Endothelial cell of umbilical vein (primary cell): ENCODE results near the gene MTTP. TPM values are rescaled to one million over a fixed set of nuclear protein-coding genes. Genes with fewer than 3 reads are reported as not detected.

Experiments used
- BruUV-seq: library from RNA; stranded (reverse); fragments of 400-500 nt; replicated peaks from 2 replicates; lab custom pipeline; 2021; lab: Mats Ljungman, UMichigan
- CTCF ChIA-PET: fragments of 300-600, 350-600 bp; sonication (Branson Sonifier 250); formaldehyde crosslinking; loops from one replicate; lab custom pipeline; 2021; ENCODE audit warnings: antibody characterized with exemption, inconsistent platforms; lab: Charles Lee
- POLR2A ChIA-PET: fragments of 300-600, 350-600 bp; sonication (Branson Sonifier 250); formaldehyde crosslinking; loops from one replicate; lab custom pipeline; 2021; ENCODE audit warnings: antibody characterized with exemption, inconsistent platforms; lab: Charles Lee
- DNase-seq: peaks from one replicate; pipeline ENCODE4 v3.0.0-alpha.2; 2011; ENCODE audit warnings: low read depth, low spot score
- FAIRE-seq: peaks from 2 replicates; lab custom pipeline; 2011; peaks lifted over from hg19 to GRCh38; lab: Jason Lieb, UNC
- H2AFZ ChIP-seq: 2 replicates; pipeline ENCODE4 v1.6.0; 2012; ENCODE audit warnings: low read depth, low read length, control low read depth, inconsistent platforms
- H3K27ac ChIP-seq: 2 replicates; pipeline ENCODE4 v1.5.1; 2011; ENCODE audit warnings: low read depth, mild to moderate bottlenecking, control low read depth, low read length, moderate library complexity; ENCODE audit not compliant: insufficient read depth
- H3K27me3 ChIP-seq, 2 experiments: 2 replicates each; pipeline versions ENCODE4 v1.6.0 to v1.6.1; 2011; ENCODE audit warnings: low read length in 2 of 2, mixed read lengths in 1 of 2; ENCODE audit not compliant: control insufficient read depth in 2 of 2, insufficient read depth in 2 of 2
- H3K36me3 ChIP-seq, 2 experiments: 2 replicates in 1 of 2; 3 replicates in 1 of 2; pipeline ENCODE4 v1.5.1; 2011; ENCODE audit warnings: low read length in 2 of 2, mild to moderate bottlenecking in 1 of 2, moderate library complexity in 1 of 2; ENCODE audit not compliant: control insufficient read depth in 2 of 2, insufficient read depth in 2 of 2; ENCODE audit errors: extremely low read depth in 1 of 2
- H3K4me1 ChIP-seq: 3 replicates; pipeline ENCODE4 v1.5.1; 2011; ENCODE audit warnings: mild to moderate bottlenecking, low read length; ENCODE audit not compliant: control insufficient read depth, insufficient read depth; ENCODE audit errors: extremely low read depth
- H3K4me2 ChIP-seq: 2 replicates; pipeline ENCODE4 v1.6.1; 2011; ENCODE audit warnings: low read length, control low read depth, mixed read lengths; ENCODE audit not compliant: insufficient read depth
- H3K4me3 ChIP-seq, 3 experiments: fragments of 200-600 bp in 1 of 3; sonication (generic), shearing (Covaris generic) in 1 of 3; replicated peaks in 1 of 3; 2 replicates each; pipeline ENCODE4 v1.5.1; 2011 to 2016; ENCODE audit warnings: control low read depth in 3 of 3, low read length in 3 of 3, mild to moderate bottlenecking in 2 of 3, inconsistent platforms in 1 of 3, low read depth in 1 of 3, moderate library complexity in 1 of 3; ENCODE audit not compliant: insufficient read depth in 1 of 3
- H3K79me2 ChIP-seq: 2 replicates; pipeline ENCODE4 v1.6.0; 2012; ENCODE audit warnings: low read length, inconsistent platforms; ENCODE audit not compliant: control insufficient read depth, insufficient read depth
- H3K9ac ChIP-seq: replicated peaks from 2 replicates; pipeline ENCODE3; 2011; ENCODE audit warnings: low read length, control low read depth; ENCODE audit not compliant: insufficient read depth; ENCODE audit errors: extremely low read depth
- H3K9me1 ChIP-seq: replicated peaks from 3 replicates; pipeline ENCODE4 v1.6.0; 2011; ENCODE audit warnings: mild to moderate bottlenecking, low read length; ENCODE audit not compliant: control insufficient read depth, insufficient read depth; ENCODE audit errors: extremely low read depth
- H3K9me3 ChIP-seq: replicated peaks from 2 replicates; pipeline ENCODE4 v1.5.1; 2012; ENCODE audit warnings: low read length, inconsistent platforms; ENCODE audit not compliant: control insufficient read depth, insufficient read depth
- H4K20me1 ChIP-seq: replicated peaks from 2 replicates; pipeline ENCODE3; 2011; ENCODE audit warnings: mild to moderate bottlenecking, low read length; ENCODE audit not compliant: control insufficient read depth, insufficient read depth; ENCODE audit errors: extremely low read depth
- EZH2 ChIP-seq: IDR thresholded peaks from 2 replicates; pipeline ENCODE4 v1.6.1; 2012; ENCODE audit warnings: borderline replicate concordance, low read depth, mild to moderate bottlenecking, moderate library complexity, low read length, inconsistent platforms; ENCODE audit not compliant: severe bottlenecking
- FOS ChIP-seq: IDR thresholded peaks from 2 replicates; pipeline ENCODE4 v1.6.1; 2011; ENCODE audit warnings: mild to moderate bottlenecking, low read length, moderate library complexity, borderline replicate concordance; ENCODE audit not compliant: insufficient read depth
- GATA2 ChIP-seq: IDR thresholded peaks from 2 replicates; pipeline ENCODE4 v1.7.0; 2011; ENCODE audit warnings: low read depth, mild to moderate bottlenecking, moderate library complexity, mixed read lengths, low read length; ENCODE audit not compliant: insufficient read length, insufficient read depth
- JUN ChIP-seq: IDR thresholded peaks from 2 replicates; pipeline ENCODE4 v1.6.1; 2011; ENCODE audit warnings: borderline replicate concordance, low read depth; ENCODE audit not compliant: insufficient read length, insufficient read depth
- MYC ChIP-seq: IDR thresholded peaks from one replicate; pipeline ENCODE4 v1.6.1; 2011; ENCODE audit warnings: mild to moderate bottlenecking, low read depth, low read length
- POLR2A ChIP-seq: IDR thresholded peaks from 2 replicates; pipeline ENCODE4 v1.6.1; 2012; ENCODE audit warnings: low read depth, mild to moderate bottlenecking, control low read depth, low read length
- POLR2AphosphoS5 ChIP-seq: IDR thresholded peaks from 2 replicates; pipeline ENCODE4 v1.6.1; 2012; ENCODE audit warnings: low read depth, mild to moderate bottlenecking, control low read depth, low read length, moderate library complexity; ENCODE audit not compliant: insufficient read depth
- dilution Hi-C: fragments of 300-500 bp; cut with MboI; formaldehyde crosslinking; loops from one replicate; pipeline ENCODE4 v1.15.0; 2019; ENCODE audit warnings: low sequenced_read_pairs; ENCODE audit not compliant: extremely low pct_ligation_motif_present
- intact Hi-C: fragments of 100-400 bp; cut with micrococcal nuclease; formaldehyde crosslinking; loops from one replicate; pipeline ENCODE4 v1.10.0; 2022
- polyA plus RNA-seq, 4 experiments: library from polyadenylated mRNA; depleted of rRNA in 3 of 4; stranded (reverse) in 3 of 4; unstranded in 1 of 4; fragments of >200 nt; gene quantifications; 2 replicates each; pipeline versions ENCODE4 v1.2.1 to v1.2.3, GENCODE V29; 2011 to 2012; ENCODE audit warnings: missing spikeins in 1 of 4
- total RNA-seq: library from RNA; stranded (reverse); gene quantifications from 2 replicates; pipeline ENCODE4 v1.2.3, GENCODE V29; 2021
- TF ChIP-seq, protein P1 (sequence below), 2 donors: IDR thresholded peaks; 1 replicate in 1 of 2; 2 replicates in 1 of 2; pipeline ENCODE4 v1.5.1; 2011; ENCODE audit warnings: low read length in 2 of 2, mild to moderate bottlenecking in 2 of 2, moderate library complexity in 2 of 2, control low read depth in 1 of 2, inconsistent platforms in 1 of 2, low read depth in 1 of 2; ENCODE audit not compliant: insufficient read depth in 1 of 2; ENCODE audit errors: extremely low read depth in 1 of 2
- TF ChIP-seq, protein P2 (sequence below): IDR thresholded peaks from 2 replicates; pipeline ENCODE4 v1.6.1; 2011; ENCODE audit not compliant: insufficient read depth, insufficient read length

The MTTP gene
- total and polyA plus RNA-seq, 2 donors (not counting 3 experiments of a cell fraction or from before 2014, with no cell fraction given) = not detected

DNA sequence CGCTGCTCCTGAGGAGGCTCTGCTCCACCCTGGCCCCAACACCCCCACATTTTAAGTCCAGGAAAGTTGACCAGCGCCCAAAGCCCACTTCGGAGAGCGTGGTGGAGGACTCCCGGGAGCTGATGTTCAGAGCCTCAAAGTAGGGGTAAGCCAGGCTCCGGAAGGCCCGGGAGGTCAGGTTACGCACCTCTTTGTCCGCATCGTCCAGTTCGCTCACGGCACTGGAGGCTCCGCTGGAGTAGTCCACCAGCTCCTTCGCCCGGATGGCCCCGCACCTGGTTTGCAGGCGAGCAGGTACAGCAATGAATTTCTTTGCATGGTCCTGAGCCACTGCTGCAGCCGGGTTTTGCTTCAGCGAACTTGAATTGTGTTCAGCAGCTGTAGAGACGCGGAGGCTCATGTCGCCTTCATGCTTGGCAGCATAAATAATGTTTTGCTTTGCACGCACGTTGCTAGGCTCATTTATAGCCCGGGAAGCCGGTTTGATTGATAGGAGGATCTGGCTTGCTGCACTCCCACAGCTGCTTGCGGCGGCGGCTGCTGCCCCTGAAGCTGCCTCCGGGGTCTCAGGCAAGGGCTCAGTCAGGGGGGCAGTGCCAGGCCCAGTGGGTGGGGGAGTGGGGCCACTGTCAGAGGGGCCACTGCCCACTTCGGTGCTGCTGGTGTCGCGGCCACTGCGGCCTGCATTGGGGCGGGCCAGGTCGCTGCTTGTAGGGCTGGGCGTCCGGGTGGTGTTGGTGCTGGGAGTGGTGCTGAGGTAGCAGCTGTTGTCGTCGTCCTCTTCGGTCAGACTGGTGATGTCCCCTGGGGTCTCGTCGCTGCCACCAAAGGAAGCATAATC lies 78.2 kb downstream of the MTTP start:
- Histone ChIP-seq H3K27me3 (no peaks in the 10 kb centered on the region), H3K36me3 (no peaks in the 10 kb centered on the region), H3K4me1 (no peaks in the 10 kb centered on the region), H3K9me3 (no peaks in the 10 kb centered on the region), H3K4me3 (no peak overlapping the region), H3K79me2 (no peaks in the 10 kb centered on the region), H2AFZ (no peak overlapping the region), H4K20me1 (no peaks in the 10 kb centered on the region), H3K9me1 (no peaks in the 10 kb centered on the region), H3K27ac (no peak overlapping the region), H3K9ac (no peak overlapping the region), H3K4me2 (no peak overlapping the region)
- DNase-seq (no peak), FAIRE-seq (no peak)
- POLR2A ChIA-PET = no interaction called here
- TF ChIP-seq JUN (no peak), POLR2A (no peak), MYC (no peak)
- TF ChIP-seq, protein P1, sequence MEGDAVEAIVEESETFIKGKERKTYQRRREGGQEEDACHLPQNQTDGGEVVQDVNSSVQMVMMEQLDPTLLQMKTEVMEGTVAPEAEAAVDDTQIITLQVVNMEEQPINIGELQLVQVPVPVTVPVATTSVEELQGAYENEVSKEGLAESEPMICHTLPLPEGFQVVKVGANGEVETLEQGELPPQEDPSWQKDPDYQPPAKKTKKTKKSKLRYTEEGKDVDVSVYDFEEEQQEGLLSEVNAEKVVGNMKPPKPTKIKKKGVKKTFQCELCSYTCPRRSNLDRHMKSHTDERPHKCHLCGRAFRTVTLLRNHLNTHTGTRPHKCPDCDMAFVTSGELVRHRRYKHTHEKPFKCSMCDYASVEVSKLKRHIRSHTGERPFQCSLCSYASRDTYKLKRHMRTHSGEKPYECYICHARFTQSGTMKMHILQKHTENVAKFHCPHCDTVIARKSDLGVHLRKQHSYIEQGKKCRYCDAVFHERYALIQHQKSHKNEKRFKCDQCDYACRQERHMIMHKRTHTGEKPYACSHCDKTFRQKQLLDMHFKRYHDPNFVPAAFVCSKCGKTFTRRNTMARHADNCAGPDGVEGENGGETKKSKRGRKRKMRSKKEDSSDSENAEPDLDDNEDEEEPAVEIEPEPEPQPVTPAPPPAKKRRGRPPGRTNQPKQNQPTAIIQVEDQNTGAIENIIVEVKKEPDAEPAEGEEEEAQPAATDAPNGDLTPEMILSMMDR (IDR thresholded peaks at IDR 0.05; ENCODE audit: extremely low read depth in 1 of 2, insufficient read depth in 1 of 2, low read depth in 1 of 2, low read length in 2 of 2) = no peak
- intact Hi-C loops = no loop called here
- dilution Hi-C loops = no loop called here
- CTCF ChIA-PET = no interaction called here
- no TSS peak for BruUV-seq

DNA sequence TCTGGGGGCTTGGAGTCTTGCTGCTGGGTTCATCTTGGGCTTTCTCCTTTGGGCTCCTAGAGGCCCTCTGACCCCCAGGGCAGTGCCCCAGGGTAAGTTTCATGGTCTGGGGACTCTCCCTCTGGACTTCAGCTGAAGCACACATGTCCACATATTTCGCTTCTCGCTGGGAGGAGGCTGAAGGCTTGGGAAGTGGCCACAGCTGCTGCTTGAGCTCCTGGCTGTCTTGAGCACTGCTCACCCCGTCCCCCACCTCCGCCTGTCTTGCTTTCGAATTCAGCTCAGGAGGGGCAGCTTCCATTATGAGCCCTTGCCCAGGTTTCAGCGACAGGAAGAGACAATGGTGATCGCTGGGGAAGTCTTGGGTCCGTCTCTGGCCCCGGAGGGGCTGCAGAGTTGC lies 79.3 kb downstream of the MTTP start:
- no peaks in the 10 kb centered on the region for H3K9me3 ChIP-seq
- intact Hi-C loops (no loop called here), dilution Hi-C loops (no loop called here)
- no peaks in the 10 kb centered on the region for H3K36me3 ChIP-seq
- H3K27me3 ChIP-seq = no peaks in the 10 kb centered on the region
- H3K9me1 ChIP-seq = no peaks in the 10 kb centered on the region
- BruUV-seq = no TSS peak
- H4K20me1 ChIP-seq = no peaks in the 10 kb centered on the region
- H3K9ac ChIP-seq = no peak overlapping the region
- no peak overlapping the region for H3K4me3 ChIP-seq
- no peaks in the 10 kb centered on the region for H3K4me1 ChIP-seq
- H3K4me2 ChIP-seq = no peak overlapping the region
- no peaks in the 10 kb centered on the region for H3K79me2 ChIP-seq
- TF ChIP-seq GATA2 (no peak), POLR2A (no peak), MYC (no peak), EZH2 (no peak), POLR2AphosphoS5 (no peak), FOS (no peak), JUN (no peak)
- TF ChIP-seq, protein P2, sequence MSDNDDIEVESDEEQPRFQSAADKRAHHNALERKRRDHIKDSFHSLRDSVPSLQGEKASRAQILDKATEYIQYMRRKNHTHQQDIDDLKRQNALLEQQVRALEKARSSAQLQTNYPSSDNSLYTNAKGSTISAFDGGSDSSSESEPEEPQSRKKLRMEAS = no peak
- TF ChIP-seq, protein P1 (IDR thresholded peaks at IDR 0.05; ENCODE audit: extremely low read depth in 1 of 2, insufficient read depth in 1 of 2, low read depth in 1 of 2, low read length in 2 of 2) = no peak
- FAIRE-seq (no peak), DNase-seq (no peak)
- H2AFZ ChIP-seq = no peak overlapping the region
- CTCF ChIA-PET = no interaction called here
- H3K27ac ChIP-seq = no peak overlapping the region
- POLR2A ChIA-PET = no interaction called here
